GM10847 (cell line): ENCODE measurements around the gene CEP112.

Source experiments
- POLR2A ChIP-seq: IDR thresholded peaks from 2 replicates; pipeline ENCODE4 v1.6.1; 2011; ENCODE audit not compliant: insufficient read length; ENCODE audit errors: extremely low read depth

Gene CEP112

GRCh38 chr17:65885541-65886312 is 306.2 kb downstream of the CEP112 start:
- no peak for TF ChIP-seq POLR2A

GRCh38 chr17:65876985-65877384 is 314.9 kb downstream of the CEP112 start:
- TF ChIP-seq POLR2A, result no peak

- no peak for TF ChIP-seq POLR2A
These were observed 323.1 kb downstream of the CEP112 start for GRCh38 chr17:65868881-65869280.

GRCh38 chr17:65867014-65867413 is 324.9 kb downstream of the CEP112 start:
- no peak for TF ChIP-seq POLR2A

- no peak for TF ChIP-seq POLR2A
These were observed 326.1 kb downstream of the CEP112 start for GRCh38 chr17:65865715-65866425.

- TF ChIP-seq POLR2A, result no peak
These were observed 327.5 kb downstream of the CEP112 start for GRCh38 chr17:65864394-65864793.

DNA sequence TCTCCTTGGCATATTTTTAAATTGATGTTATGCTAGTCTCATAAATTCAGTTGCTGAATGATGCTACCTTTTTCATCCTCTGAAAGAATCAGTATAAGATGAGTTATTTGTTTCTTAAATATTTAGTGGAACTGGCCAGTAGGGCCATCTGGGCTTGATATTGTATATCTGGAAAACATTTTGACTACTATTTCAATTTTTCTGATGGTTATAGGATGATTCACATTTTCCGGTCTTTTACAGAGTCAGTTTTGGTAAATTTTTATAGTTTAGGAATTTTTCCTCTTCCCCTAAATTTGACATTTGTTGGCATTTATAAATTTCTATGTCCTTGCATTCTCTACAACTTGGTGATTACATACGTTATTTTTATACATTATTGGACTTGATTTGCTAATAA is 334.2 kb downstream of the CEP112 start:
- TF ChIP-seq POLR2A, result no peak

GRCh38 chr17:65856865-65857264 is 335.1 kb downstream of the CEP112 start:
- no peak for TF ChIP-seq POLR2A

DNA sequence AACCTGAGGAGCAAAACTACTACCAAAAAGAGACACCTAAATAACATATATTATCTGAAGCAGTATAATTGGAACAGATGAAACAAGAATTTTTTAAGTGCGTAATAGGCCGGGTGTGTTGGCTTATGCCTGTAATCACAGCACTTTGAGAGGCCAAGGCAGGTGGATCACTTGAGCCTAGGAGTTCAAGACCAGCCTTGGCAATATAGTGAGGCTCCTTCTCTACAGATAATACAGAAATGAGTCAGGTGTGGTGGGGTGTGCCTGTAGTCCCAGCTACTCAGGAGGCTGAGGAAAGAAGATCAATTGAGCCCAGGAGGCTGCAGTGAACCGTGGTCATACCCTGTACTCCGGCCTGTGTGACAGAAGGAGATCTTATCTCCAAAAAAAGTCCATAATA is 336.3 kb downstream of the CEP112 start:
- no peak for TF ChIP-seq POLR2A

- no peak for TF ChIP-seq POLR2A
These were observed 336.7 kb downstream of the CEP112 start for GRCh38 chr17:65855245-65855644.

GRCh38 chr17:65853816-65854215 is 338.1 kb downstream of the CEP112 start:
- TF ChIP-seq POLR2A, result no peak

- no peak for TF ChIP-seq POLR2A
These were observed 339.0 kb downstream of the CEP112 start for GRCh38 chr17:65852911-65853310.

GRCh38 chr17:65851965-65852736 is 339.8 kb downstream of the CEP112 start:
- no peak for TF ChIP-seq POLR2A

DNA sequence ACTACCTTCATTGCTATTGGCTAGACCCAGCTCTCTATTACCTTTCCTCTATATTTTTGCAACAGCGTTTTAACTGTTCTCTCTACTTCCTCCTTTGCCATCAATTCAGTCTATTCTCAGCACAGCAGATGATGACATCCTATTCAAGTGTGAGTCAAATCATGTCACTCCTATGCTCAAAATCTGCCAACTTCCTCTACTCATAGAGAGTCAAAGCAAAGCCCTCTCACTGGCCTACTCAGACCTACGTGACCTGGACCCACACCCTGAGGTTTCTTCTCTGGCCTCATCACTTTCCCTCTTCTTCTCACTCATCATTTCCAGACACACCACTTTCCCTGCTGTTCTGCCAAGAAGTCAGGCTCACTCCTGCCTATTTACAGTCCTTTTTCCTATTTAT is 341.4 kb downstream of the CEP112 start:
- TF ChIP-seq POLR2A, result no peak

DNA sequence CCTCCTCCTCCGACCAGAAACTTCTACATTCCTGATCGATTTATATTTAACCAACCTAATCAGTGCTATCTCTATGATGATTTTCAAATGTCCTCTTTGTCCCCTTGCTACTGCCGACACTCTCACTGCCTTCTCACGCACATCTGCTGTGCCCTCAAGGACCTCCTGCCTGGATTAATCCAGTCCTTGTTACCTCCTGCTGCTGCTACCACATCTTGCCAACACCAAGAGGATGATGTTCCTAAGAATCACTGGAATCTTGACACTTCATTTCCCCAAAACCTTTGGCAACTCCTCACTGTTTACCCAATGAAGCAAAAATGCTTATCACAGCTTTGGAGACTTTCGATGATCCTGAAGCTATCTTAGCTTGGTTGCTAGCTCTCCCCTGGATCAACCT is 343.2 kb downstream of the CEP112 start:
- TF ChIP-seq POLR2A, result no peak

GRCh38 chr17:65841089-65841488 is 350.8 kb downstream of the CEP112 start:
- TF ChIP-seq POLR2A, result no peak

- no peak for TF ChIP-seq POLR2A
These were observed 358.7 kb downstream of the CEP112 start for GRCh38 chr17:65833214-65833613.

- no peak for TF ChIP-seq POLR2A
These were observed 361.6 kb downstream of the CEP112 start for GRCh38 chr17:65830356-65830755.
